ENCODE measurements around the gene ACSBG1. TPM values are rescaled to one million over a fixed set of nuclear protein-coding genes. Genes with fewer than 3 reads are reported as not detected.
A peak's percentile ranks its signal among the peaks of the same experiment; 100 is the strongest.

ACSBG1 gene
- total and polyA plus RNA-seq, 2 of the 8 experiments (the other 6 are each of a cell fraction or from before 2014, with no cell fraction given): 5.4 to 7.1 TPM

DNA sequence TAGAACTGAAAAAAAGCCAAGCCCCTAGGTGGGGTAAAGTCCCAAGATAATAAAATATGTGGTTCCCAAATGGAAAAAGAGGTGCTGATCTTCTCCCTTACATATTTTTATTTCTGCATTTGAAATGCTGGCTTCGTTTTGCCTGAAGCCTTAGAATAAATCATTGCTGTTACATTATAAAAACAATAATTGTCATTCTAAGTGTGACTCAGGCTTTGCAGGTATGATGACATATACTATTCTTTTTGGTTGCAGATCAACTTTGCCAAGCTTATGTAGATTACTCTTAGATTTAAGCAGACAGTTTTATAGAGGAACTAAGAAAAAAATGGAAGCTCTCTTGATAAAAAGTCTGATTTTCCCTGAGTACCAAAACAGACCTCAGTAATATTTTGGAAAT lies 77.7 kb downstream of the ACSBG1 start:
- POLR2A ChIA-PET (ENCODE audit: partially characterized antibody): no interaction called here
- Histone ChIP-seq H3K9ac (replicated peaks in 1 of 4; ENCODE audit: extremely low read depth in 1 of 4, low read depth in 3 of 4, low read length in 3 of 4) (no peak overlapping the region), H2AFZ (ENCODE audit: low read length) (no peak overlapping the region), H4K20me1 (replicated peaks in 1 of 2; ENCODE audit: control insufficient read depth in 1 of 2, insufficient read depth in 2 of 2, low read length in 2 of 2) (peaks cover 0 to 1% of the 10 kb centered on the region in 2 experiments), H3K4me1 (replicated peaks in 1 of 4; ENCODE audit: control insufficient read depth in 3 of 4, insufficient read depth in 4 of 4, low read length in 3 of 4) (peaks cover 0 to 4% (median 0%) of the 10 kb centered on the region in 4 experiments; a peak in 2 of 7 replicates), H2BK12ac (ENCODE audit: low read depth, low read length) (no peak overlapping the region), H2BK5ac (ENCODE audit: low read depth, low read length) (no peak overlapping the region), H4K5ac (ENCODE audit: insufficient read length, low read depth, low read length) (no peak overlapping the region), H2AK5ac (ENCODE audit: low read depth, low read length) (no peak overlapping the region), H4K8ac (ENCODE audit: extremely low read depth, insufficient read depth, low read length) (no peak overlapping the region), H3K4me2 (ENCODE audit: insufficient read depth in 1 of 2, low read depth in 2 of 2, low read length in 2 of 2) (peak overlapping the region in 1 of 2 experiments; percentile 19; a peak in 1 of 4 replicates), H2BK120ac (replicated peaks; ENCODE audit: low read depth, low read length) (no peak overlapping the region), H2BK15ac (ENCODE audit: low read length) (no peak overlapping the region), H3K79me1 (ENCODE audit: low read depth, low read length) (no peaks in the 10 kb centered on the region), H3K4me3 (ENCODE audit: extremely low read depth in 1 of 4, insufficient read depth in 2 of 4, low read depth in 3 of 4, low read length in 4 of 4) (peak overlapping the region in 1 of 4 experiments; percentile 7; a peak in 1 of 8 replicates), H3K79me2 (ENCODE audit: control insufficient read depth in 1 of 2, insufficient read depth in 2 of 2, low read length in 2 of 2) (no peaks in the 10 kb centered on the region), H3K36me3 (ENCODE audit: control insufficient read depth in 2 of 4, insufficient read depth in 4 of 4, low read length in 3 of 4) (peaks cover 0 to 6% (median 2%) of the 10 kb centered on the region in 4 experiments; a peak in 4 of 8 replicates), H3K23ac (ENCODE audit: insufficient read length) (no peak overlapping the region), H2BK20ac (ENCODE audit: low read length) (no peak overlapping the region), H3K14ac (ENCODE audit: insufficient read length) (no peak overlapping the region), H3K23me2 (ENCODE audit: low read depth, low read length) (no peaks in the 10 kb centered on the region), H3K4ac (replicated peaks; ENCODE audit: insufficient read length, low read depth, low read length) (no peak overlapping the region), H3K27ac (ENCODE audit: low read depth, low read length) (no peak overlapping the region), H3K9me3 (ENCODE audit: insufficient read depth in 2 of 2, low read depth in 1 of 2, low read length in 1 of 2) (no peaks in the 10 kb centered on the region), H3K56ac (replicated peaks; ENCODE audit: insufficient read length, low read depth, low read length) (no peak overlapping the region), H4K91ac (replicated peaks; ENCODE audit: insufficient read length, low read length) (no peak overlapping the region), H3K18ac (ENCODE audit: extremely low read depth, low read length) (no peak overlapping the region), H3K27me3 (replicated peaks in 1 of 4; ENCODE audit: control insufficient read depth in 3 of 4, extremely low read depth in 1 of 4, insufficient read depth in 3 of 4, low read length in 3 of 4) (no peaks in the 10 kb centered on the region)
- WGBS, 2 experiments (ENCODE audit: extremely low coverage in 1 of 2, insufficient coverage in 1 of 2, insufficient read length in 1 of 2, insufficient replicate concordance in 2 of 2, low coverage in 1 of 2, low lambda C conversion rate in 2 of 2, missing lambda C conversion rate in 1 of 2): 30% methylated on average over 1 of the region's 1 CpG; no CpG with 5 or more reads in 1 of the 2 experiments
- TF ChIP-seq, protein P1, sequence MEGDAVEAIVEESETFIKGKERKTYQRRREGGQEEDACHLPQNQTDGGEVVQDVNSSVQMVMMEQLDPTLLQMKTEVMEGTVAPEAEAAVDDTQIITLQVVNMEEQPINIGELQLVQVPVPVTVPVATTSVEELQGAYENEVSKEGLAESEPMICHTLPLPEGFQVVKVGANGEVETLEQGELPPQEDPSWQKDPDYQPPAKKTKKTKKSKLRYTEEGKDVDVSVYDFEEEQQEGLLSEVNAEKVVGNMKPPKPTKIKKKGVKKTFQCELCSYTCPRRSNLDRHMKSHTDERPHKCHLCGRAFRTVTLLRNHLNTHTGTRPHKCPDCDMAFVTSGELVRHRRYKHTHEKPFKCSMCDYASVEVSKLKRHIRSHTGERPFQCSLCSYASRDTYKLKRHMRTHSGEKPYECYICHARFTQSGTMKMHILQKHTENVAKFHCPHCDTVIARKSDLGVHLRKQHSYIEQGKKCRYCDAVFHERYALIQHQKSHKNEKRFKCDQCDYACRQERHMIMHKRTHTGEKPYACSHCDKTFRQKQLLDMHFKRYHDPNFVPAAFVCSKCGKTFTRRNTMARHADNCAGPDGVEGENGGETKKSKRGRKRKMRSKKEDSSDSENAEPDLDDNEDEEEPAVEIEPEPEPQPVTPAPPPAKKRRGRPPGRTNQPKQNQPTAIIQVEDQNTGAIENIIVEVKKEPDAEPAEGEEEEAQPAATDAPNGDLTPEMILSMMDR (IDR thresholded peaks at IDR 0.05; ENCODE audit: control extremely low read depth in 1 of 3, insufficient read depth in 1 of 3, low read depth in 1 of 3, low read length in 3 of 3): no peak
- no peak for TF ChIP-seq EP300 (IDR thresholded peaks at IDR 0.05; ENCODE audit: borderline replicate concordance in 1 of 2, low read depth in 2 of 2, low read length in 2 of 2)
- no peak for TF ChIP-seq JUND (IDR thresholded peaks at IDR 0.05; ENCODE audit: low read length)
- TF ChIP-seq PHF8 (conservative IDR thresholded peaks at IDR 0.05; ENCODE audit: low read depth, low read length): no peak
- no peak for TF ChIP-seq YY1 (IDR thresholded peaks at IDR 0.05; ENCODE audit: low read depth, low read length)
- no peak for TF ChIP-seq MAFK (IDR thresholded peaks at IDR 0.05; ENCODE audit: low read depth, low read length)
- TF ChIP-seq BCL11A (IDR thresholded peaks at IDR 0.05; ENCODE audit: low read depth in 2 of 2, low read length in 2 of 2): no peak
- no peak for TF ChIP-seq POLR2A (IDR thresholded peaks at IDR 0.05; ENCODE audit: control extremely low read depth in 1 of 2, low read depth in 2 of 2, low read length in 2 of 2)
- TF ChIP-seq TCF12 (IDR thresholded peaks at IDR 0.05; ENCODE audit: low read depth, low read length): no peak
- no peak for FAIRE-seq
- CTCF ChIA-PET (ENCODE audit: partially characterized antibody): interaction anchor here (0.9 to 1.7 kb wide), 7 partner anchors 9 to 86 kb away, joined by 3 to 8 read pairs (median 3); no protein-coding TSS in a partner anchor
- no peak for DNase-seq (ENCODE audit: low read depth in 1 of 2, low spot score in 2 of 2)

Measured in H1 (cell line).